Neural cell (in vitro differentiated cells): ENCODE measurements around the gene STAC2. TPM values are rescaled to one million over a fixed set of nuclear protein-coding genes. Genes with fewer than 3 reads are reported as not detected.
A peak's percentile ranks its signal among the peaks of the same experiment; 100 is the strongest.

ENCODE experiments used
- H2AFZ ChIP-seq: fragments of 200-600, 300-800 bp; sonication (generic), shearing (Covaris generic); 2 replicates; pipeline ENCODE4 v1.6.0; 2014; ENCODE audit warnings: low read depth, mild to moderate bottlenecking, antibody characterized with exemption, low read length, moderate library complexity
- H3F3A ChIP-seq: fragments of 200-600 bp; shearing (Covaris generic); 2 replicates; pipeline ENCODE4 v1.6.1; 2016; ENCODE audit warnings: mild to moderate bottlenecking, moderate library complexity, mixed read lengths, antibody characterized with exemption, low read length; ENCODE audit not compliant: insufficient read depth, poor library complexity, severe bottlenecking
- H3K27ac ChIP-seq: fragments of 200-600, 300-800 bp; sonication (generic), shearing (Covaris generic); 2 replicates; pipeline ENCODE4 v1.5.1; 2014; ENCODE audit warnings: mild to moderate bottlenecking, low read length, moderate library complexity
- H3K27me3 ChIP-seq: fragments of 300-800, 200-600 bp; sonication (generic), shearing (Covaris generic); 2 replicates; pipeline ENCODE4 v1.6.0; 2014; ENCODE audit warnings: mild to moderate bottlenecking, low read depth, low read length, moderate library complexity; ENCODE audit not compliant: insufficient read depth
- H3K36me3 ChIP-seq: fragments of 300-800, 200-600 bp; sonication (generic), shearing (Covaris generic); 2 replicates; pipeline ENCODE4 v1.5.1; 2014; ENCODE audit warnings: mild to moderate bottlenecking, antibody characterized with exemption, low read length, moderate library complexity; ENCODE audit not compliant: insufficient read depth
- H3K4me2 ChIP-seq: fragments of 300-800, 200-600 bp; sonication (generic), shearing (Covaris generic); 2 replicates; pipeline ENCODE4 v1.6.0; 2014; ENCODE audit warnings: mild to moderate bottlenecking, low read length
- H3K4me3 ChIP-seq: fragments of 300-800, 200-600 bp; sonication (generic), shearing (Covaris generic); 2 replicates; pipeline ENCODE4 v1.5.1; 2014; ENCODE audit warnings: mild to moderate bottlenecking, low read length, moderate library complexity
- H3K79me2 ChIP-seq: fragments of 200-600 bp; shearing (Covaris generic); replicated peaks from 2 replicates; pipeline ENCODE4 v1.6.0; 2014; ENCODE audit warnings: mild to moderate bottlenecking, low read length, moderate library complexity; ENCODE audit not compliant: insufficient read depth
- H3K9ac ChIP-seq: fragments of 300-800, 200-600 bp; sonication (generic), shearing (Covaris generic); 2 replicates; pipeline ENCODE4 v1.6.1; 2016; ENCODE audit warnings: mild to moderate bottlenecking, low read length, mixed read lengths
- H3K9me2 ChIP-seq: fragments of 200-600 bp; shearing (Covaris generic); 2 replicates; pipeline ENCODE4 v1.6.1; 2016; ENCODE audit warnings: mild to moderate bottlenecking, low read length, mixed read lengths; ENCODE audit not compliant: insufficient read depth
- H3K9me3 ChIP-seq: fragments of 200-600, 300-800 bp; sonication (generic), shearing (Covaris generic); 2 replicates; pipeline ENCODE4 v1.6.1; 2016; ENCODE audit warnings: mild to moderate bottlenecking, mixed run types, low read length, moderate library complexity, mixed read lengths
- H4K20me1 ChIP-seq: fragments of 200-600 bp; shearing (Covaris generic); 2 replicates; pipeline ENCODE4 v1.6.1; 2016; ENCODE audit warnings: mild to moderate bottlenecking, mixed run types; ENCODE audit not compliant: insufficient read depth
- CTCF ChIP-seq: fragments of 450-650 bp; IDR thresholded peaks from 2 replicates; pipeline ENCODE4 v1.5.1; 2014; ENCODE audit warnings: antibody characterized with exemption, mild to moderate bottlenecking, moderate library complexity; ENCODE audit not compliant: poor library complexity, severe bottlenecking
- EP300 ChIP-seq: fragments of 450-650 bp; conservative IDR thresholded peaks from 2 replicates; pipeline ENCODE4 v1.6.1; 2014; ENCODE audit warnings: antibody characterized with exemption, mild to moderate bottlenecking, moderate library complexity; ENCODE audit not compliant: poor library complexity, severe bottlenecking
- EZH2 ChIP-seq: fragments of 200-600, 300-800 bp; shearing (Covaris generic), sonication (generic); IDR thresholded peaks from 2 replicates; pipeline ENCODE4 v1.6.1; 2014; ENCODE audit warnings: antibody characterized with exemption, low read length, borderline replicate concordance, mild to moderate bottlenecking; ENCODE audit not compliant: insufficient read depth, poor library complexity, severe bottlenecking
- MXI1 ChIP-seq: fragments of 450-650 bp; conservative IDR thresholded peaks from 2 replicates; pipeline ENCODE4 v1.6.1; 2014; ENCODE audit warnings: antibody characterized with exemption, mild to moderate bottlenecking; ENCODE audit not compliant: poor library complexity, severe bottlenecking
- POLR2AphosphoS5 ChIP-seq: IDR thresholded peaks from 2 replicates; pipeline ENCODE4 v1.6.1; 2012
- RAD21 ChIP-seq: fragments of 450-650 bp; conservative IDR thresholded peaks from 2 replicates; pipeline ENCODE4 v1.6.1; 2014; ENCODE audit warnings: antibody characterized with exemption, mild to moderate bottlenecking, moderate library complexity
- REST ChIP-seq: IDR thresholded peaks from 2 replicates; pipeline ENCODE4 v1.6.1; 2012; ENCODE audit warnings: borderline replicate concordance
- SMC3 ChIP-seq: fragments of 450-650 bp; conservative IDR thresholded peaks from 2 replicates; pipeline ENCODE4 v1.6.1; 2014; ENCODE audit warnings: antibody characterized with exemption, mild to moderate bottlenecking, moderate library complexity; ENCODE audit not compliant: poor library complexity
- TAF1 ChIP-seq: IDR thresholded peaks from 2 replicates; pipeline ENCODE4 v1.6.1; 2012; ENCODE audit warnings: low read depth
- polyA plus RNA-seq: library from polyadenylated mRNA; depleted of rRNA; stranded (reverse); fragments of >200 nt; gene quantifications from 2 replicates; pipeline ENCODE4 v1.2.3, GENCODE V29; 2014

The STAC2 gene
- polyA plus RNA-seq, 1 donor from 2014 or later, result not detected

- no peaks in the 10 kb centered on the region for H3K36me3 ChIP-seq
- peaks cover 5% of the 10 kb centered on the region for H3K27me3 ChIP-seq
- H3K9me2 ChIP-seq, result no peaks in the 10 kb centered on the region
- TF ChIP-seq RAD21 (no peak), REST (no peak), POLR2AphosphoS5 (no peak), EZH2 (no peak), EP300 (no peak), MXI1 (no peak), CTCF (no peak), SMC3 (no peak), TAF1 (no peak)
- no peak overlapping the region for H3K27ac ChIP-seq
- peak overlapping the region; percentile 7 for H3K4me3 ChIP-seq
- no peaks in the 10 kb centered on the region for H4K20me1 ChIP-seq
- H2AFZ ChIP-seq, result no peak overlapping the region
- no peaks in the 10 kb centered on the region for H3K9me3 ChIP-seq
- H3K4me2 ChIP-seq, result no peak overlapping the region
- H3K79me2 ChIP-seq, result no peaks in the 10 kb centered on the region
- H3F3A ChIP-seq, result no peaks in the 10 kb centered on the region
- H3K9ac ChIP-seq, result no peak overlapping the region
These were observed 5.4 kb upstream of the STAC2 start for GRCh38 chr17:39231091-39231561.

- Histone ChIP-seq H2AFZ (no peak overlapping the region), H3K9me3 (no peaks in the 10 kb centered on the region), H4K20me1 (no peaks in the 10 kb centered on the region), H3K27ac (no peak overlapping the region), H3K4me2 (no peak overlapping the region), H3F3A (no peaks in the 10 kb centered on the region), H3K27me3 (peaks cover 12% of the 10 kb centered on the region), H3K36me3 (no peaks in the 10 kb centered on the region), H3K4me3 (no peak overlapping the region), H3K9me2 (no peaks in the 10 kb centered on the region), H3K9ac (no peak overlapping the region), H3K79me2 (no peaks in the 10 kb centered on the region)
- TF ChIP-seq RAD21, result no peak
- no peak for TF ChIP-seq SMC3
- no peak for TF ChIP-seq EP300
- no peak for TF ChIP-seq POLR2AphosphoS5
- TF ChIP-seq CTCF, result no peak
- no peak for TF ChIP-seq TAF1
- TF ChIP-seq EZH2, result no peak
- no peak for TF ChIP-seq REST
- no peak for TF ChIP-seq MXI1
These were observed 4.6 kb upstream of the STAC2 start for GRCh38 chr17:39230361-39230760.
